GM21786 (cell line): ENCODE measurements around the gene YRDC.

Experiments
- ATAC-seq: cut with Tn5 transposase; IDR thresholded peaks from one replicate; pipeline ENCODE4 v1.9.1; 2021; ENCODE audit not compliant: unreplicated experiment

Gene YRDC

DNA sequence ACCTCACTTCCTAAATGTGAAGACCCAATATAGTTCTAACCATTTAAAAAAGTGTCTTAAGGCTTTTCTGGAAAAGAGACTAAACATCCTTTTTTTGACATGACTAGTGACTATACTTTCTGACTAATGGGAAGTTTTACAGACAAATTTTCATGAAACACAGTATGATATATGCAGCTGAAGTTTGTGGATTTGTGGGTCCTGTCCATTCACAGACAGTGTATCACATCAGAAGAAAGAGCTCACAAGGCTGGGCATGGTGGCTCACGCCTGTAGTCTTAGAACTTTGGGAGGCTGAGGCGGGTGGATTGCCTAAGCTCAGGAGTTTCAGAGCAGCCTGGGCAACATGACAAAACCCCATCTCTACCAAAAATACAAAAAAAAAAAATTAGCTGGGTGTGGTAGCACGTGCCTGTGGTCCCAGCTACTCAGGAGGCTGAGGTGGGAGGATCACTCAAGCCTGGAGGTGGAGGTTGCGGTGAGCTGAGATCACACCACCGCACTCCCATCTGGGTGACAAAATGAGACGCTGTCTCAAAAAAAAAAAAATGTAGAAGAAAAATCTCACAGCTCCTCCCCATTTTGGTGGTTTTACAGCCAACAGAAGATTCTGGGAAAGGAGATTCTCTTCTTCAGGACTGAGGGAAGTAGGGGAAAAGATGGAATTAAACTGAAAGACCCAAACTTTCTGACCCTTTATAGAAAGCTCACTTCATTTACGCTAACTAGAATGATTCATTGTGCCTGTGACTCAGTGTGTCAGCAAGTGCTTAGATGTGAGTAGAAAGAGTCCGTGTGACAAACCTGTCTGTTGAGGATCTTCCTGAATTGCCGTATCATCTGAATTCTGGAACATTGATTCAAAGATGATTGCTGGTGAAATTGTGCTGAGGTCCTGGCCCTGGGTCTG is 15.2 kb upstream of the YRDC start:
- ATAC-seq: no peak

GRCh38 chr1:37821481-37821880 is 13.5 kb upstream of the YRDC start:
- no peak for ATAC-seq

DNA sequence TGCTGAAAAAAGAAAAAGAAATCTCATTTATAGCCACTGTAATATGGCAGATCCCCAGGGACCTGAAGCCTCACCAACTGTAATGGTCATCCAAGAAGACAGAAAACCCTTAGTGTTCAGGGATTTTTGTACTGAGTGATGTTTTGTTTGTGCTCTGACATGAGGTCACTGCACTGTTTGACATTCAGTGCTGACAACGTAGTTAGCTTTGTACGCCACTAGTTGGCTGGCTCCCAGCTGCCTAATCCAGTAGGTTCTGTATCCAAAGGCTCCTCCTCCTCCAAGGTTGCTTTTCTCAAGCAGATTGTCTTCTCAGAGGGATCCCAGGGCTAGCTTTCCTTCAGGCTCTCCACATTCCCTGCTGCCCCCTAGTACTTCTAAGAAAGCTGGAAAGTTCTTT is 9.5 kb upstream of the YRDC start:
- ATAC-seq: no peak

DNA sequence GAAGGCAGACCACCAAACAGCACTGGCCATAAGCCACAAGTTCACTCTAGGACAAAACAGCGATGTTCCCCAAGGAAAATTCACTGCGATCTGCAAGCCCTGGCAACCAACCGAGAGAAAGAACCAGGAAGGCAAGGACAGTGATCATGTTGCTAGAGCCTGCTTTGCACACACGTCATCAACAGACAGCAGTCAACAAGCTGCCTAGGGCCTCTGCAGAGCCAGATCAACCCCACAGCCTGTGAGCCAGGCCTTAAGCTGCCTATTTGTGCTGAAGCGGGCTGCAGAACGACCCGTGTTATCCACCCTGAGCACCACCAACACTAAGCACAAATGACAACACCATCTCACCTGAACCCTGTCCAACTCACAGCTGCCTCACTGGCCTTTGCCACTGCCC is 6.2 kb upstream of the YRDC start:
- ATAC-seq: no peak

GRCh38 chr1:37813529-37814145 is 5.6 kb upstream of the YRDC start:
- ATAC-seq: no peak

DNA sequence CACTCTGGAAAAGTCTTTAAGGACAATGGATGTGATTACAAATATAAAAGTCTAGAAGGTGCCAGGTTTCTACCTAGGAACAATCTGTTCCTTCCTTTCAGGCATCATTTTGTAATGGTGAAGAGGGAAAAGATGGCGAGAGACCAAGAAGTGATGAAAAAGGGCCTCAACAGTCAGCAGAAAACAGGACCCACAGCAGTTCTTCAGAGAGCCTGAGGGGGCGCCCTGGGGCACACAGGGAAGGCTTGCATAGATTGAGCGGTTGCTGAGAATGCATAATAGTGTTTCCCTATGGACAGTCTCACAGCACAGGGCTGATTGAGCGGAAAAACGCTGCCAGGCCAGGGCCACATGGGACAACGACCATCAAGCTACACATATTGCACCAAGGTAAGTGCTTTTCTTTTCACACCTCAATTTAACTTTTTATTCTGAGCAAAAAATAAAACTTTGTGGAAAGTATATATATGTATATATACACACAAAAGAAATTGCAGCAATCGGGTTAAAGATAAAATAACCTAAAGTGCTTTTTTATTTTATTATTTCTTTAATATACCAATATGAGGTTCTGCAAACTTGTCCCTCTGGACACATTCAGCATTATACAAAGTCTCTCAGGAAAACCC is 3.1 kb upstream of the YRDC start:
- ATAC-seq: peak; percentile 33

- ATAC-seq: no peak
These were observed 1.9 kb upstream of the YRDC start for GRCh38 chr1:37809942-37810341.

DNA sequence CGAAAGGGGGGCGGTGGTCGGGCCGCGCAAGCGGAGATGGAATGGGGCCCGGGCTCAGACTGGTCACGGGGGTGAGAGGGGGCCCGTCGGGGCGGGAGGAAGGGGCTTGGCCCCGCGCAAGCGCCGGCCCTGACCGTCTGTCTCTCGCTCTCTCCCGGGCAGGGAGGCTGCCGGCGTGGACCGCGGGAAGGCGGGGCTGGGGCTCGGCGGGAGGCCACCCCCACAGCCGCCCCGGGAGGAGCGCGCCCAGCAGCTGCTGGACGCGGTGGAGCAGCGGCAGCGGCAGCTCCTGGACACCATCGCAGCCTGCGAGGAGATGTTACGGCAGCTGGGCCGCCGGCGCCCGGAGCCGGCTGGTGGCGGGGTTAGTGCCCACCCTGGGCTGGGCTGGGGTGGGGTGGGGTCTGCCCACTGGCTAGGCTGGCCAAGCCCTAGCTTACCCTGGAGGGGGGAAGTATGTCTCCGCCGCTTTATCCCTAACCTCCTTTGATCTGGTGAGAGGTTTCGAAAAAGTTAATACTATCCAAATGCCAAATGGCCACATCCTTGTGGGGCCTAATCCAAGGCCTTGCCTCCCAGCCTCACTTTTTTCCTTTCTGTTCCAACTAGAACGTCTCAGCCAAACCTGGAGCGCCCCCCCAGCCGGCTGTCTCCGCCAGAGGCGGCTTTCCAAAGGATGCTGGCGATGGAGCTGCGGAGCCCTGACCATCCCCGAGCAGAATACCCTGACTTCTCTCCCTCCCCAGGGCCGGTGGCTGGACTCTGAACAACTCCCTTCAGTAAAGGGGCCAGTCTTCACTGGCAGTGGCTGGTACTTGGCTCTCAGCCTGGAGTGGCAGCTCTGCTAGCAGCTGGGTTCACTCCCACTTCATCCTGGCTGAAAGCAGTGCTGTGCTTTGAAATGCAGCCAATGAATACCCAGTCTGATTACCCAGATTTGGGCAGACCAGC is 636 bp upstream of the YRDC start:
- ATAC-seq: peak; percentile 31

DNA sequence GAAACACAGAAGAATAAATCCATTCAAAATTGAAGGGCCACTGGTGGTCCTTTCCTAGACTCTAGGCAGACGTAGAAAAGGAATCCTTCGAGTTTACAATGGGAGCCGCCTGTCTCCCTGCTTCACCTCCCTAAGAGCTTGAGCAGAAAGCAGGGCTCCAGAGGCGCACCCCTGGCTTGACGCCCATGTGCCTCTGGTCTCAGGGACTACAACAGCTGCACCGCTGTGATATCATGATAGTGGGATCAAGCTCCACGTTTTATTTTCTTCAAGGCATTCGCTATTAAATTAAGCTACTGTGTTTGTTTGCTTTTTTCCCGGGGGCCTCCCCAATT is 821 bp downstream of the YRDC start:
- ATAC-seq: no peak

DNA sequence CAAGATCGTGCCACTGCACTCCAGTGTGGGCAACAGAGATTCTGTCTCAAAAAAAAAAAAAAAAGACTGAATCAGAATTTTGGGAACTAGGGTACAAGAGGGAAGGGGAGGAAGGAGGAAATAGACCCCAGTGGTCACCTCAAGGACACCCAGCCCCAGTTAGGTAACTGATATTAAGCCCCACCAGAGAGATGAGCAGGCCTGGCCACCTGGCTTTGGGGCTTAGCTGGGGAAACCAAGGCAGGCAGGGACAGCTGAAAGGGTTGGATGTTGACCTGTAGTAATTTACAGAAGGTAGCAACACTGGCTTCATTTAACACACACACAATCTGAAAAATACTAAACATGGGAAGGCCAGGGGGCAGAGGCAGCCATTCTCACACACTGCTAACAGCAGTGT is 5.6 kb downstream of the YRDC start:
- ATAC-seq: no peak

GRCh38 chr1:37797750-37798345 is 10.2 kb downstream of the YRDC start:
- no peak for ATAC-seq

GRCh38 chr1:37795340-37796125 is 12.5 kb downstream of the YRDC start:
- no peak for ATAC-seq

DNA sequence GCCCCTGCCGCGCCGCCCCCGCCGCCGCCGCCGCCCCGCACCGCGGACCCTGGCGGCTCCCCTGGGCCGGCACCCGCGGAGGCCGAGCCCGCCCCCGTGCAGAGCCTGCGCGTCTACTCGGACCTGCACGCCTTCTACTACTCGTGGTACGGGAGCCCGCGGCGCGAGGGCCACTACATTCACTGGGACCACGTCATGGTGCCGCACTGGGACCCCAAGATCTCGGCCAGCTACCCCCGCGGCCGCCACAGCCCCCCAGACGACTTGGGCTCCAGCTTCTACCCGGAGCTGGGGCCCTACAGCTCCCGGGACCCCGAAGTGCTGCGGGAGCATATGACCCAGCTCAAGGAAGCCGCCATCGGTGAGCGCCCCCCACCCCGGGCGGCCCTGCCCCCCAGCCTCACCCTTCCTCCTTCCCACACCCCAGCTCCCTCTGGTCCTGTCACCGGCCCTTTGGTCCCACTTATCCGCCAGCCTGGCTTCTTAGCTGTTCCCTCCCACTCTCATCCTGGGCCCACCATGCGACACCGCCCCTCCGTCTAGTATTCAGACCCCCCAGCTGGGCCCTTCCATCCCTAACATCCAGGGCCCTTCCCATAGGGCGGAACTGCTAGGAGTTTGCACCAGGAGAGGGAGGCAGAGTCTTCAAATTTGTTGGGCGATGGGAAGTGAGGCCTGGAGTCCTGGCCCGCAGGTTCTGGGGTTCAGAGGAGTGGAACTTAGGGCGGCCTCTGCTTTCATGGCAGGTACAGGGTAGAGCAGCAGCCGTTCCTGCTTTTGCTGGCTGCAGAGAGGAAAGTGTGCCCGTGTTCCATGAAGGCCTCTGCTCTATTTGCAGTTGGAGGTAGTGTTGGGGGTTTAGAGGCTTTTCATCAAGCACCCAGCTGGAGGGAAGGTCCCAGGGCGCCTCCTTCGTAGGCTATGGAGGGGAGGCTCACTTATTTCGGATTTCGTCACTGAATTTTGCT is 13.4 kb downstream of the YRDC start:
- no peak for ATAC-seq

DNA sequence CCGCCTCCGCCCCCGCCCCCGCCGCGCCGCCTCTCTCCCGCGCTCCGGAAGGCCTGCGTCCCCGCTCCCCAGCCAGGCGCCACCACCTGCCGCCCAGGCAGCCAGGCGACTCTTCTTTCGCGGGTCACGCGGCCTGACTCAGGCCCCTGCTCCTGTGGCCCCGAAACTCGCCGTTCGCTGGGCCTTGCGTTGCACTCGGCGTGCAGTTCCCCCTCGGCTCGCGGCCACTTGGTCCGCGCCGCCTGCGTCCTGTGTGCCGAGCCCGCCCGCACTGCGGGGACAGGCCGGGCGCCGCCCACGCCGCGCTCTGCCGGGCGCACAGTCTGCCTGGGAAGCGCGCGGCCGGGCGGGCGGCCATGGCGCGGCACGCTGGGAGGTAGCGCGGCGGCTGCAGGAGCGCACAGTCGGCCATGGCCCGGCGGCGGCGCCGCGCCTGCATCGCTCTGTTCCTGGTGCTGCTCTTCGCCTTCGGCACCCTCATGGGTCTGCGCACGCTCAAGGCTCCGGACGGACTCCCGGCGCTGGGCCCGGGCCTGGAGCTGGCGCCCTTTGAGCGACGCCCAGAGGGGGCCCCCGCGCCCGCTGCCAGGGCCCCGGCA is 14.1 kb downstream of the YRDC start, which contains the start of gene MANEAL:
Gene MANEAL (plus strand): TSS at position 75 of the 599 bp plus-strand sequence. CDS start 336 bp downstream, at position 411.
- no peak for ATAC-seq

DNA sequence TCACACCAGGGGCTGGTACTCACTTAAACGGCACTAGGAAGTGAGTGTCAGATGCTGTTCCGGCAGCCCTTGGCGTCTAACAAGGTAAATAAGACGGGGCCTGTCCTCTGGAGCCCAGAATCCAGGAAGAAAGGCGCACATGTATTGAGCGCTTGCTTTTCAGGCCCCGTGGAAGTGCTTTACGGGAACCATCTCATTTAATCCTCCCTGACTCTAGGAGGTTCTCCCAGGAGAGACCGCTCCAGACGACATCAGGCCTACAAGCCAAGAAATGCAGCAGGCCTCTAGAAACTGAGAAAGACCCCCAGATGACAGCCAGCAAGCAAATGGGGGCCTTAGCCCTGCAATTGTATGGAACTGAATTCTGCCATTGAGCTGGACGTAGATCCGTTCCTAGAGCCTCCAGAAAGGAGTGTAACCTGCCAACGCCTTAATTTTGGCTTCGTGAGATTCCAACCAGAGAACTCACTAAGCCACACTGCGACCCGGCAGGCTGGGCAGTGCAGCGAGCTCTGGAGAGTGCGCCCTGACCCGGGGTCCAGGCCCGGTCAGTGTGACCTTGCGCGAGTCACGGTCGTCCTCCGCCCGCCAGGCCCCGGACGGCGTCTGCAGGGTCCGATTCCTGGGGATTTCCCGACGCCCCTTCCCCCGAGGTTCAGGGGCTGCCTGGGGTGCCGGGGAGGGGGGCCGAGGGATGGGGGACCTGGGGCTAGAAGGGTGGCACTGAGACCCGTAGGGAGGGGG is 14.9 kb downstream of the YRDC start:
- ATAC-seq: no peak

DNA sequence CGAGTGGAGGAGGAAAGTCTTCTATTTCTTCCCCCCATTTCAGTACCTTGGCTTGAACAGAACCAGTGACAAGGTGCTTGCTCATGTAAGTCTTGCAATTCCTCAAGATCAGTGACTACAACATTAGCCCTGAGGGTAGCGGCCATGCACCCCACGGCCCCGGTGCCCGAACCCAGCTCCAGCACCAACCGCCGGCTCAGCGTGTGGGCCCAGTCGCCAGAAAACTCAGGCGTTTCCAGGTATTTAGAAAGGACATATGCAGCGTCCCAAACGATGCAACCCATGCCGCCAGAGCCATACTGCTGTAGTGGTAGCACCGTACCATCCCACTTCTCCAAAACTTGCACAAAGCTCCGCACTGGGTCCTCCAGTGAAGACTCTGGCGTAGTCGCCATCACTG is 25.5 kb downstream of the YRDC start:
- ATAC-seq: no peak

GRCh38 chr1:37778654-37779053 is 29.4 kb downstream of the YRDC start:
- no peak for ATAC-seq
